Effector memory CD4-positive, alpha-beta T cell (primary cell): ENCODE data around the gene TMEM145.
"Not testable (repeated sequence)": the region's sequence is repeated elsewhere in the genome, so short reads cannot be mapped to it uniquely, and the experiment has no call there.

Experiments used
- DNase-seq, 3 donors: peaks; one replicate each; pipeline ENCODE4 v3.0.0-alpha.2; 2020
- H3K27ac ChIP-seq: 2 replicates; pipeline ENCODE4 v1.7.0; 2013; ENCODE audit warnings: mild to moderate bottlenecking, low read length, moderate library complexity; ENCODE audit not compliant: insufficient read depth, poor library complexity, severe bottlenecking
- H3K27me3 ChIP-seq: replicated peaks from 2 replicates; pipeline ENCODE4 v1.7.0; 2013; ENCODE audit warnings: mild to moderate bottlenecking, low read length; ENCODE audit not compliant: insufficient read depth, control insufficient read depth, poor library complexity, severe bottlenecking
- H3K36me3 ChIP-seq: 2 replicates; pipeline ENCODE4 v1.7.0; 2013; ENCODE audit warnings: mild to moderate bottlenecking, low read length, moderate library complexity; ENCODE audit not compliant: control insufficient read depth, insufficient read depth
- H3K4me1 ChIP-seq: 2 replicates; pipeline ENCODE4 v1.7.0; 2013; ENCODE audit warnings: low read length, mild to moderate bottlenecking; ENCODE audit not compliant: control insufficient read depth, insufficient read depth, poor library complexity, severe bottlenecking
- H3K4me3 ChIP-seq: 2 replicates; pipeline ENCODE4 v1.7.0; 2013; ENCODE audit warnings: low read length, low read depth, mild to moderate bottlenecking; ENCODE audit not compliant: insufficient read depth, poor library complexity, severe bottlenecking
- H3K9me3 ChIP-seq: 2 replicates; pipeline ENCODE4 v1.7.0; 2013; ENCODE audit warnings: mild to moderate bottlenecking, low read length, moderate library complexity; ENCODE audit not compliant: control insufficient read depth
- total RNA-seq, 3 donors: gene quantifications; one replicate each; lab custom pipeline; 2026; lab: John Stamatoyannopoulos, UW

The TMEM145 gene
- total RNA-seq, result 0 to 0.17 (median 0) reads per million in 3 donors

DNA sequence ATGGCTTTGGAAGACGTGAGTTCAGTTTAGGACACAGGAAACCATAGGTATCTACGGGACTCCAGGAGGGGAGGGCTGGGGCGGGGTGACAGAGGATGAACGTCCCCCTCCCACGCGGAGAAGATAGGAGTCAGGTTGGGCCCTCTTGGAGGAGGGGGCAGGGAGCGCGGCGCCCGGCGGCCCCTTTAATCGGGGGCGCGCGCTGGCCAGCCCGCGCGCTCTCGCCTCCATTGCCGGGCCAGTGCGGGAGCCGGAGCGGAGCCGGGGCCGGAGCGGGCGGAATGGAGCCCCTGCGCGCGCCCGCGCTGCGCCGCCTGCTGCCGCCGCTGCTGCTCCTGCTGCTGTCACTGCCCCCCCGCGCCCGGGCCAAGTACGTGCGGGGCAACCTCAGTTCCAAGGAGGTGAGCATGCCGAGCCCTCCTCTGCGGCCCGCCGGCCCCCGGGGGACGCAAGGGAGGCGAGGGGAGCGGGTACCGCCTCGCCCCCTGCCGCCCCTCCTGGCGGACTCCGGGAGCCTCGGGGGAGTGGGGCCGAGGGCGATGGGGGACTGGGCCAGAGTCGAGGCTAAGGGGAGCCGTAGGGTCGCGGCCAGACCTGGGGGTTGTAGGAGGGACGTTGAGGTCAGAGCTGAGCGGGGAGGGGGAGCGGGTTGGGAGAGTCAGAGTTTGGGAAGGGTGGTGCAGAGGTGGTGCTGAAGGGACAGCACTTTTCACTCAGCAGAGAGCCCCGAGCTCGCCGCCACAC lies at the start of gene TMEM145:
TMEM145 (plus strand) TSS at position 214 of the 744 bp plus-strand sequence; CDS start at position 282, 68 bp downstream.
- H3K36me3 ChIP-seq, result no peaks in the 10 kb centered on the region
- peak within 1 kb of the TSS; percentile 37 for H3K4me3 ChIP-seq
- H3K4me1 ChIP-seq, result peaks cover 12% of the 10 kb centered on the region
- DNase-seq, result no peak
- no peak within 1 kb of the TSS for H3K27ac ChIP-seq
- H3K9me3 ChIP-seq, result no peaks in the 10 kb centered on the region
- H3K27me3 ChIP-seq, result peaks cover 21% of the 10 kb centered on the region

GRCh38 chr19:42266105-42266504 lies 47.0 kb upstream of the TMEM145 start:
- H3K9me3 ChIP-seq, DNase-seq, H3K4me3 ChIP-seq, H3K27ac ChIP-seq, H3K27me3 ChIP-seq, H3K36me3 ChIP-seq: not testable (repeated sequence)
- H3K4me1 ChIP-seq, result peaks cover 22% of the 10 kb centered on the region

DNA sequence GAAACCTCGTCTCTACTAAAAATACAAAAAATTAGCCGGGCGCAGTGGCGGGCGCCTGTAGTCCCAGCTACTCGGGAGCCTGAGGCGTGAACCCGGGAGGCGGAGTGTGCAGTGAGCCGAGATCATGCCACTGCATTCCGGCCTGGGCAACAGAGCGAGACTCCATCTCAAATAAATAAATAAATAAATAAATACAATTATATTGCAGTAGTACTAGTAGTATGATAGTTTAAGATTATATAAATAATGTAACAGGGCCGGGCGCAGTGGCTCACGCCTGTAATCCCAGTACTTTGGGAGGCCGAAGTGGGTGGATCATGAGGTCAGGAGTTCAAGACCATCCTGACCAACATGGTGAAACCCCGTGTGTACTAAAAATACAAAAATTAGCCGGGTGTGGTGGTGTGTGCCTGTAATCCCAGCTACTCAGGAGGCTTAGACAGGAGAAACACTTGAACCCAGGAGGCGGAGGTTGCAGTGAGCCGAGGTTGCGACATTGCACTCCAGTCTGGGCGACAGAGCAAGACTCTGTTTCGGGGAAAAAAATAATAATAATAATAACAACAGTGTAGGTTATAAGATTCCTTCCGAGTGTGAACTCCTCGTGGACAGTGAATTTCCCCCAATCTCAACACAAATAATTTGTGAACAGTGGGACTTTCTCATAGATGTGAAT lies 46.0 kb upstream of the TMEM145 start:
- H3K4me3 ChIP-seq, DNase-seq, H3K9me3 ChIP-seq, H3K36me3 ChIP-seq, H3K27me3 ChIP-seq: not testable (repeated sequence)
- Histone ChIP-seq H3K4me1 (peaks cover 26% of the 10 kb centered on the region), H3K27ac (peak overlapping the region; percentile 99)

GRCh38 chr19:42267644-42268141 lies 45.4 kb upstream of the TMEM145 start:
- H3K27ac ChIP-seq, result peak overlapping the region; percentile 99
- H3K27me3 ChIP-seq, result no peaks in the 10 kb centered on the region
- peaks cover 26% of the 10 kb centered on the region for H3K4me1 ChIP-seq
- H3K4me3 ChIP-seq, result peak overlapping the region; percentile 63
- no peak for DNase-seq
- peaks cover 10% of the 10 kb centered on the region for H3K36me3 ChIP-seq
- no peaks in the 10 kb centered on the region for H3K9me3 ChIP-seq

- H3K4me1 ChIP-seq, result peaks cover 26% of the 10 kb centered on the region
- H3K9me3 ChIP-seq, result no peaks in the 10 kb centered on the region
- H3K4me3 ChIP-seq, result peak overlapping the region; percentile 63
These were observed 44.9 kb upstream of the TMEM145 start for GRCh38 chr19:42268142-42268703.

GRCh38 chr19:42268704-42269477 lies 44.2 kb upstream of the TMEM145 start, which contains the start of gene CIC:
TSS of gene CIC (plus strand) at chr19:42269252. CDS start at chr19:42271784, 2,532 bp downstream.
- Histone ChIP-seq H3K27ac (peak within 1 kb of the TSS; percentile 99), H3K9me3 (no peaks in the 10 kb centered on the region), H3K4me3 (peak within 1 kb of the TSS; percentile 63), H3K36me3 (peaks cover 22% of the 10 kb centered on the region), H3K4me1 (peaks cover 26% of the 10 kb centered on the region), H3K27me3 (no peaks in the 10 kb centered on the region)
- DNase-seq, result peak; percentile 99

More at GRCh38 chr19:42268142-42268703, 44.9 kb upstream of the TMEM145 start:
- Histone ChIP-seq H3K36me3 (peaks cover 15% of the 10 kb centered on the region), H3K27ac (peak overlapping the region; percentile 99), H3K27me3 (no peaks in the 10 kb centered on the region)
- DNase-seq, result peak; percentile 97 to 99 (median 99)

DNA sequence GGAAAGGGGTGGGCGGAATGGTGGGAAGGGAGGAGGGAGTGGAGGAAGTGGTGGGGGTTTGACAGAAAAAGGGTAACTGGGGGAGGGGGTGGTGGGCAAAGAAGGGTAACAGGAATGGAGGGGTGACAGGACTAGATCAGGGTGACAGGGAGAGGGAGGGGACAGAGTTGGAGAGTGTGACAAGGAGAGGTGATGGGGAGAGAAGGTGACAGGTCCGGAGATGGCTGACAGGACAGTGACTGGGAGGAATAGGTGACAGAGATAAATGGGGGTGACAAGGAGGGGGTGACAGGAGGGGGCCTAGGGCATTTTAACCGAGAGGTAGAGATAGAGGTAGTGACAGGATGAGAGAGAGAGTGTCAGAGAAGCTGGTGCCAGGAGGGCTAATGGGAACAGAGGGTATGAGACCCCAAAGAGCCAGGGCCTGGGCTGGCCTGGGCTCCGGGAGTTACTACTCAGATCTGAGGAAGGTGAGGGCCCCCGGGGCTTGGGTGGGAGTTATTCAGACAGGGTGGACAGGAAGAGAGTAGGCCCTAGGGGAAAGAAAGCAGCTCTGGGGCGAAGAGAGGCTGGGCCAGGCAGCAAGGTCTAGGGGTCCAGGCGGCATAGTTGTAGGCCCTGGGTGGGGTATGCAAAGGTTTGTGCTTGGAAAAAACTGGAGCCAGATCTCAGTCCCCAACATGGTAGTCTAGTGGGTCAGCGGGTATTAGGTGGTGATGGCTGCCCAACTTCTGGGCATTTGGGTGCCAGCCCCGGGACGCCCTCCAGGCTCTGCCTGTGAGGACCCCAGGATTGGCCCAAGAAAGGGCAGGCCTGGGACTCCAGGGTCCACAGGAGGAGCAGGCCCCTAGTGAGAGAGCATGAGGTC lies 43.4 kb upstream of the TMEM145 start:
- Histone ChIP-seq H3K4me1 (peaks cover 26% of the 10 kb centered on the region), H3K36me3 (peaks cover 30% of the 10 kb centered on the region), H3K4me3 (peak overlapping the region; percentile 55), H3K27ac (peak overlapping the region; percentile 93), H3K27me3 (no peaks in the 10 kb centered on the region), H3K9me3 (no peaks in the 10 kb centered on the region)
- no peak for DNase-seq

DNA sequence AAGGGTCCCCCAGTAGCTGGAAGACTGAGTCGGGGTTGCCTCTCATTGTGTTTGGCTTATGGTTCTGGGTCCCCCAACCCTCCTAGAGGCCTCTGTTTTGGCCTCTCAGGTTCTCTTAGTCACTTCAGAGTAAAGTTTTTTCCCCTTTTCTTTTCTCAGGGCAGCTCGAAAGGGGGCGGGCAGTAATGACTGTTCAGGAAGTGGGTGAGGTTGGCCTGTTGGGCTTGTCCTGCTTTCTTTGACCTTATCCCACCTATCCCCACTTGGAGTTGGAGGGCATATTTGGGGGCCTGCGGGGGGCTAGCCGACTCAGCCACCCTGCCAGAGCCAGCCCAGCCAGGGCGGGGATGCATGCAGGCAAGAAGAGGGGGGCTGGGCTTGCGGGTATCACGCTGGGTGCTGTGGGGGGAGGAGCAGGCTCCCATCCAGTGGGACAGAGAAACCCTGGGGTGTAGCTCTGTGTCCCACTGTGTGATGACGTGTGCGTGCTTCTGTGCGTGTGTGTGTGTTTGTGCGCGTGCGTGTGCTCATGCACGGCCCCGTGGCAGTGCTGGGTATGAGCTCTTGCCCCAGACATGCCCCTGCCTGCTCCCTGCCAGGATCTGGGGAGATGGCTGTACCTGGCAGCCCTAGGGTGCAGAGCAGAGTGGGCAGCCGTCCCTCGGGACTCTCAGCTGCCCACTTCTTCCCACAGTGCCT lies 42.6 kb upstream of the TMEM145 start:
- H3K4me1 ChIP-seq, result peaks cover 30% of the 10 kb centered on the region
- peak overlapping the region; percentile 55 for H3K4me3 ChIP-seq
- no peaks in the 10 kb centered on the region for H3K27me3 ChIP-seq
- peak overlapping the region; percentile 93 for H3K27ac ChIP-seq
- DNase-seq, result peak; percentile 51 to 74 (median 67)
- H3K9me3 ChIP-seq, result no peaks in the 10 kb centered on the region
- peaks cover 32% of the 10 kb centered on the region for H3K36me3 ChIP-seq
